Endothelial cell of umbilical vein (primary cell): ENCODE measurements around the gene CETN1. TPM values are rescaled to one million over a fixed set of nuclear protein-coding genes. Genes with fewer than 3 reads are reported as not detected.

ENCODE experiments used
- BruUV-seq: library from RNA; stranded (reverse); fragments of 400-500 nt; replicated peaks from 2 replicates; lab custom pipeline; 2021; lab: Mats Ljungman, UMichigan
- CTCF ChIA-PET: fragments of 300-600, 350-600 bp; sonication (Branson Sonifier 250); formaldehyde crosslinking; loops from one replicate; lab custom pipeline; 2021; ENCODE audit warnings: antibody characterized with exemption, inconsistent platforms; lab: Charles Lee
- POLR2A ChIA-PET: fragments of 300-600, 350-600 bp; sonication (Branson Sonifier 250); formaldehyde crosslinking; loops from one replicate; lab custom pipeline; 2021; ENCODE audit warnings: antibody characterized with exemption, inconsistent platforms; lab: Charles Lee
- DNase-seq: peaks from one replicate; pipeline ENCODE4 v3.0.0-alpha.2; 2011; ENCODE audit warnings: low read depth, low spot score
- FAIRE-seq: peaks from 2 replicates; lab custom pipeline; 2011; peaks lifted over from hg19 to GRCh38; lab: Jason Lieb, UNC
- H2AFZ ChIP-seq: 2 replicates; pipeline ENCODE4 v1.6.0; 2012; ENCODE audit warnings: low read depth, low read length, control low read depth, inconsistent platforms
- H3K27ac ChIP-seq: 2 replicates; pipeline ENCODE4 v1.5.1; 2011; ENCODE audit warnings: low read depth, mild to moderate bottlenecking, control low read depth, low read length, moderate library complexity; ENCODE audit not compliant: insufficient read depth
- H3K27me3 ChIP-seq, 2 experiments: 2 replicates each; pipeline versions ENCODE4 v1.6.0 to v1.6.1; 2011; ENCODE audit warnings: low read length in 2 of 2, mixed read lengths in 1 of 2; ENCODE audit not compliant: control insufficient read depth in 2 of 2, insufficient read depth in 2 of 2
- H3K36me3 ChIP-seq, 2 experiments: 2 replicates in 1 of 2; 3 replicates in 1 of 2; pipeline ENCODE4 v1.5.1; 2011; ENCODE audit warnings: low read length in 2 of 2, mild to moderate bottlenecking in 1 of 2, moderate library complexity in 1 of 2; ENCODE audit not compliant: control insufficient read depth in 2 of 2, insufficient read depth in 2 of 2; ENCODE audit errors: extremely low read depth in 1 of 2
- H3K4me1 ChIP-seq: 3 replicates; pipeline ENCODE4 v1.5.1; 2011; ENCODE audit warnings: mild to moderate bottlenecking, low read length; ENCODE audit not compliant: control insufficient read depth, insufficient read depth; ENCODE audit errors: extremely low read depth
- H3K4me2 ChIP-seq: 2 replicates; pipeline ENCODE4 v1.6.1; 2011; ENCODE audit warnings: low read length, control low read depth, mixed read lengths; ENCODE audit not compliant: insufficient read depth
- H3K4me3 ChIP-seq, 3 experiments: fragments of 200-600 bp in 1 of 3; sonication (generic), shearing (Covaris generic) in 1 of 3; replicated peaks in 1 of 3; 2 replicates each; pipeline ENCODE4 v1.5.1; 2011 to 2016; ENCODE audit warnings: control low read depth in 3 of 3, low read length in 3 of 3, mild to moderate bottlenecking in 2 of 3, inconsistent platforms in 1 of 3, low read depth in 1 of 3, moderate library complexity in 1 of 3; ENCODE audit not compliant: insufficient read depth in 1 of 3
- H3K79me2 ChIP-seq: 2 replicates; pipeline ENCODE4 v1.6.0; 2012; ENCODE audit warnings: low read length, inconsistent platforms; ENCODE audit not compliant: control insufficient read depth, insufficient read depth
- H3K9ac ChIP-seq: replicated peaks from 2 replicates; pipeline ENCODE3; 2011; ENCODE audit warnings: low read length, control low read depth; ENCODE audit not compliant: insufficient read depth; ENCODE audit errors: extremely low read depth
- H3K9me1 ChIP-seq: replicated peaks from 3 replicates; pipeline ENCODE4 v1.6.0; 2011; ENCODE audit warnings: mild to moderate bottlenecking, low read length; ENCODE audit not compliant: control insufficient read depth, insufficient read depth; ENCODE audit errors: extremely low read depth
- H3K9me3 ChIP-seq: replicated peaks from 2 replicates; pipeline ENCODE4 v1.5.1; 2012; ENCODE audit warnings: low read length, inconsistent platforms; ENCODE audit not compliant: control insufficient read depth, insufficient read depth
- H4K20me1 ChIP-seq: replicated peaks from 2 replicates; pipeline ENCODE3; 2011; ENCODE audit warnings: mild to moderate bottlenecking, low read length; ENCODE audit not compliant: control insufficient read depth, insufficient read depth; ENCODE audit errors: extremely low read depth
- EZH2 ChIP-seq: IDR thresholded peaks from 2 replicates; pipeline ENCODE4 v1.6.1; 2012; ENCODE audit warnings: borderline replicate concordance, low read depth, mild to moderate bottlenecking, moderate library complexity, low read length, inconsistent platforms; ENCODE audit not compliant: severe bottlenecking
- FOS ChIP-seq: IDR thresholded peaks from 2 replicates; pipeline ENCODE4 v1.6.1; 2011; ENCODE audit warnings: mild to moderate bottlenecking, low read length, moderate library complexity, borderline replicate concordance; ENCODE audit not compliant: insufficient read depth
- GATA2 ChIP-seq: IDR thresholded peaks from 2 replicates; pipeline ENCODE4 v1.7.0; 2011; ENCODE audit warnings: low read depth, mild to moderate bottlenecking, moderate library complexity, mixed read lengths, low read length; ENCODE audit not compliant: insufficient read length, insufficient read depth
- JUN ChIP-seq: IDR thresholded peaks from 2 replicates; pipeline ENCODE4 v1.6.1; 2011; ENCODE audit warnings: borderline replicate concordance, low read depth; ENCODE audit not compliant: insufficient read length, insufficient read depth
- MYC ChIP-seq: IDR thresholded peaks from one replicate; pipeline ENCODE4 v1.6.1; 2011; ENCODE audit warnings: mild to moderate bottlenecking, low read depth, low read length
- POLR2A ChIP-seq: IDR thresholded peaks from 2 replicates; pipeline ENCODE4 v1.6.1; 2012; ENCODE audit warnings: low read depth, mild to moderate bottlenecking, control low read depth, low read length
- POLR2AphosphoS5 ChIP-seq: IDR thresholded peaks from 2 replicates; pipeline ENCODE4 v1.6.1; 2012; ENCODE audit warnings: low read depth, mild to moderate bottlenecking, control low read depth, low read length, moderate library complexity; ENCODE audit not compliant: insufficient read depth
- dilution Hi-C: fragments of 300-500 bp; cut with MboI; formaldehyde crosslinking; loops from one replicate; pipeline ENCODE4 v1.15.0; 2019; ENCODE audit warnings: low sequenced_read_pairs; ENCODE audit not compliant: extremely low pct_ligation_motif_present
- intact Hi-C: fragments of 100-400 bp; cut with micrococcal nuclease; formaldehyde crosslinking; loops from one replicate; pipeline ENCODE4 v1.10.0; 2022
- polyA plus RNA-seq, 4 experiments: library from polyadenylated mRNA; depleted of rRNA in 3 of 4; stranded (reverse) in 3 of 4; unstranded in 1 of 4; fragments of >200 nt; gene quantifications; 2 replicates each; pipeline versions ENCODE4 v1.2.1 to v1.2.3, GENCODE V29; 2011 to 2012; ENCODE audit warnings: missing spikeins in 1 of 4
- total RNA-seq: library from RNA; stranded (reverse); gene quantifications from 2 replicates; pipeline ENCODE4 v1.2.3, GENCODE V29; 2021
- TF ChIP-seq, protein P1 (sequence below), 2 donors: IDR thresholded peaks; 1 replicate in 1 of 2; 2 replicates in 1 of 2; pipeline ENCODE4 v1.5.1; 2011; ENCODE audit warnings: low read length in 2 of 2, mild to moderate bottlenecking in 2 of 2, moderate library complexity in 2 of 2, control low read depth in 1 of 2, inconsistent platforms in 1 of 2, low read depth in 1 of 2; ENCODE audit not compliant: insufficient read depth in 1 of 2; ENCODE audit errors: extremely low read depth in 1 of 2
- TF ChIP-seq, protein P2 (sequence below): IDR thresholded peaks from 2 replicates; pipeline ENCODE4 v1.6.1; 2011; ENCODE audit not compliant: insufficient read depth, insufficient read length

CETN1 gene
- total and polyA plus RNA-seq, 2 donors (not counting 3 experiments of a cell fraction or from before 2014, with no cell fraction given) = not detected

DNA sequence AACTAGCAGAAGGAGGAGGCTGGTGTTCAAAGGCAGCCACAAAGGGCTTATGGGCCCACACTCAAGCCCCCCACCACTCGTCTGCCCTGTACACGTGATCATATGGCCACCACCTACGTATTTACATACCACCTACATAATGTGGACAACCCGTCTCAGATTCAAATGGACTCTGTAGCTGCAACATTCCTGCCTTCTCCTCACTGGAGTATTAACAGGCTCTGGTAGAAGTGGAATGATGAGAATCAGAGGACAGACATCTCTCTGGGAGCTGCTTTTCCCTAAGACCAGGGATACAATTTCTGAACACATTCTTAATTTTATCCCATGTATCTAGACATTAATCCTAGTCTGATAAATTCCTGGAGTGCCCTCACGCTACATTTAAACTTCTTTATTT is 9.5 kb upstream of the CETN1 start:
- no peak overlapping the region for H3K4me3 ChIP-seq
- no peaks in the 10 kb centered on the region for H3K9me3 ChIP-seq
- peaks cover 2% of the 10 kb centered on the region for H3K4me1 ChIP-seq
- dilution Hi-C loops (no loop called here), intact Hi-C loops (no loop called here)
- BruUV-seq = no TSS peak
- ChIA-PET CTCF (interaction anchor here (1.9 kb wide), 1 partner anchor 45 kb away, joined by 9 read pairs; no protein-coding TSS in a partner anchor), POLR2A (no interaction called here)
- TF ChIP-seq GATA2 (no peak), EZH2 (no peak), POLR2AphosphoS5 (no peak), POLR2A (no peak), JUN (no peak), FOS (no peak), MYC (no peak)
- TF ChIP-seq, protein P1, sequence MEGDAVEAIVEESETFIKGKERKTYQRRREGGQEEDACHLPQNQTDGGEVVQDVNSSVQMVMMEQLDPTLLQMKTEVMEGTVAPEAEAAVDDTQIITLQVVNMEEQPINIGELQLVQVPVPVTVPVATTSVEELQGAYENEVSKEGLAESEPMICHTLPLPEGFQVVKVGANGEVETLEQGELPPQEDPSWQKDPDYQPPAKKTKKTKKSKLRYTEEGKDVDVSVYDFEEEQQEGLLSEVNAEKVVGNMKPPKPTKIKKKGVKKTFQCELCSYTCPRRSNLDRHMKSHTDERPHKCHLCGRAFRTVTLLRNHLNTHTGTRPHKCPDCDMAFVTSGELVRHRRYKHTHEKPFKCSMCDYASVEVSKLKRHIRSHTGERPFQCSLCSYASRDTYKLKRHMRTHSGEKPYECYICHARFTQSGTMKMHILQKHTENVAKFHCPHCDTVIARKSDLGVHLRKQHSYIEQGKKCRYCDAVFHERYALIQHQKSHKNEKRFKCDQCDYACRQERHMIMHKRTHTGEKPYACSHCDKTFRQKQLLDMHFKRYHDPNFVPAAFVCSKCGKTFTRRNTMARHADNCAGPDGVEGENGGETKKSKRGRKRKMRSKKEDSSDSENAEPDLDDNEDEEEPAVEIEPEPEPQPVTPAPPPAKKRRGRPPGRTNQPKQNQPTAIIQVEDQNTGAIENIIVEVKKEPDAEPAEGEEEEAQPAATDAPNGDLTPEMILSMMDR (IDR thresholded peaks at IDR 0.05; ENCODE audit: extremely low read depth in 1 of 2, insufficient read depth in 1 of 2, low read depth in 1 of 2, low read length in 2 of 2) = no peak
- TF ChIP-seq, protein P2, sequence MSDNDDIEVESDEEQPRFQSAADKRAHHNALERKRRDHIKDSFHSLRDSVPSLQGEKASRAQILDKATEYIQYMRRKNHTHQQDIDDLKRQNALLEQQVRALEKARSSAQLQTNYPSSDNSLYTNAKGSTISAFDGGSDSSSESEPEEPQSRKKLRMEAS = no peak
- H3K36me3 ChIP-seq = no peaks in the 10 kb centered on the region
- H3K9me1 ChIP-seq = no peaks in the 10 kb centered on the region
- no peak overlapping the region for H3K27ac ChIP-seq
- H3K27me3 ChIP-seq = peaks cover 13 to 22% of the 10 kb centered on the region in 2 experiments
- DNase-seq (no peak), FAIRE-seq (no peak)
- no peak overlapping the region for H3K4me2 ChIP-seq
- H2AFZ ChIP-seq = no peak overlapping the region
- no peaks in the 10 kb centered on the region for H4K20me1 ChIP-seq
- no peak overlapping the region for H3K9ac ChIP-seq
- no peaks in the 10 kb centered on the region for H3K79me2 ChIP-seq
